ENCODE results near the gene TNNT2. TPM values are rescaled to one million over a fixed set of nuclear protein-coding genes. Genes with fewer than 3 reads are reported as not detected.

Gene TNNT2
- total RNA-seq, 1 donor from 2014 or later: 3.0 TPM

GRCh38 chr1:201360901-201361651, 16.4 kb downstream of the TNNT2 start:
- H3K27ac Mint-ChIP-seq (ENCODE audit: unreplicated experiment): no peak overlapping the region
- H3K4me3 Mint-ChIP-seq (ENCODE audit: unreplicated experiment): no peak overlapping the region
- H3K36me3 Mint-ChIP-seq (ENCODE audit: unreplicated experiment): no peaks in the 10 kb centered on the region
- H3K4me1 Mint-ChIP-seq (ENCODE audit: unreplicated experiment): no peaks in the 10 kb centered on the region
- no peaks in the 10 kb centered on the region for H3K9me3 Mint-ChIP-seq (ENCODE audit: unreplicated experiment)
- no peak for TF ChIP-seq CTCF (IDR thresholded peaks at IDR 0.05)
- H3K27me3 Mint-ChIP-seq (ENCODE audit: unreplicated experiment): peaks cover 23% of the 10 kb centered on the region
- DNase-seq (ENCODE audit: extremely low spot score, unreplicated experiment): no peak

GRCh38 chr1:201360486-201360885, 17.0 kb downstream of the TNNT2 start:
- Mint-ChIP-seq H3K36me3 (ENCODE audit: unreplicated experiment) (no peaks in the 10 kb centered on the region), H3K4me3 (ENCODE audit: unreplicated experiment) (no peak overlapping the region), H3K4me1 (ENCODE audit: unreplicated experiment) (no peaks in the 10 kb centered on the region), H3K27ac (ENCODE audit: unreplicated experiment) (no peak overlapping the region), H3K27me3 (ENCODE audit: unreplicated experiment) (peaks cover 26% of the 10 kb centered on the region), H3K9me3 (ENCODE audit: unreplicated experiment) (no peaks in the 10 kb centered on the region)
- no peak for TF ChIP-seq CTCF (IDR thresholded peaks at IDR 0.05)
- no peak for DNase-seq (ENCODE audit: extremely low spot score, unreplicated experiment)

- Mint-ChIP-seq H3K4me3 (ENCODE audit: unreplicated experiment) (no peak overlapping the region), H3K4me1 (ENCODE audit: unreplicated experiment) (no peaks in the 10 kb centered on the region), H3K27me3 (ENCODE audit: unreplicated experiment) (peaks cover 30% of the 10 kb centered on the region), H3K27ac (ENCODE audit: unreplicated experiment) (no peak overlapping the region), H3K9me3 (ENCODE audit: unreplicated experiment) (no peaks in the 10 kb centered on the region), H3K36me3 (ENCODE audit: unreplicated experiment) (no peaks in the 10 kb centered on the region)
- no peak for TF ChIP-seq CTCF (IDR thresholded peaks at IDR 0.05)
- DNase-seq (ENCODE audit: extremely low spot score, unreplicated experiment): no peak
Observed at GRCh38 chr1:201359873-201360210, 17.6 kb downstream of the TNNT2 start.

- Mint-ChIP-seq H3K9me3 (ENCODE audit: unreplicated experiment) (no peaks in the 10 kb centered on the region), H3K4me1 (ENCODE audit: unreplicated experiment) (no peaks in the 10 kb centered on the region), H3K27me3 (ENCODE audit: unreplicated experiment) (peaks cover 36% of the 10 kb centered on the region), H3K27ac (ENCODE audit: unreplicated experiment) (no peak overlapping the region), H3K36me3 (ENCODE audit: unreplicated experiment) (no peaks in the 10 kb centered on the region), H3K4me3 (ENCODE audit: unreplicated experiment) (no peak overlapping the region)
- TF ChIP-seq CTCF (IDR thresholded peaks at IDR 0.05): no peak
- no peak for DNase-seq (ENCODE audit: extremely low spot score, unreplicated experiment)
Observed at GRCh38 chr1:201359031-201359872, 18.2 kb downstream of the TNNT2 start.

- no peak overlapping the region for H3K4me3 Mint-ChIP-seq (ENCODE audit: unreplicated experiment)
- TF ChIP-seq CTCF (IDR thresholded peaks at IDR 0.05): no peak
- H3K36me3 Mint-ChIP-seq (ENCODE audit: unreplicated experiment): no peaks in the 10 kb centered on the region
- no peak for DNase-seq (ENCODE audit: extremely low spot score, unreplicated experiment)
- H3K9me3 Mint-ChIP-seq (ENCODE audit: unreplicated experiment): no peaks in the 10 kb centered on the region
- H3K27me3 Mint-ChIP-seq (ENCODE audit: unreplicated experiment): peaks cover 38% of the 10 kb centered on the region
- H3K4me1 Mint-ChIP-seq (ENCODE audit: unreplicated experiment): no peaks in the 10 kb centered on the region
- no peak overlapping the region for H3K27ac Mint-ChIP-seq (ENCODE audit: unreplicated experiment)
Observed at GRCh38 chr1:201358596-201358995, 18.9 kb downstream of the TNNT2 start.

All from osteocyte (in vitro differentiated cells).